Vagina (tissue), 2 donors: ENCODE measurements around the gene FAM120B. TPM values are rescaled to one million over a fixed set of nuclear protein-coding genes. Genes with fewer than 3 reads are reported as not detected.

Experiments
- DNase-seq, 2 donors: peaks; one replicate each; pipeline ENCODE4 v3.0.0-alpha.2; 2017; ENCODE audit errors: extremely low spot score in 2 of 2
- H3K27ac ChIP-seq: fragments of 200-600 bp; sonication (generic); one replicate; pipeline ENCODE4 v1.5.1; 2019
- H3K27me3 ChIP-seq: fragments of 200-600 bp; sonication (generic); one replicate; pipeline ENCODE4 v1.5.1; 2019
- H3K36me3 ChIP-seq, 2 donors: fragments of 200-600 bp; sonication (generic); one replicate each; pipeline ENCODE4 v1.5.1; 2017 to 2019
- H3K4me1 ChIP-seq: fragments of 200-600 bp; sonication (generic); one replicate; pipeline ENCODE4 v1.5.1; 2019
- H3K4me3 ChIP-seq, 2 donors: fragments of 200-600 bp; sonication (generic); 1 replicate in 1 of 2; 2 replicates in 1 of 2; pipeline ENCODE4 v1.5.1; 2016 to 2019
- H3K9me3 ChIP-seq: fragments of 200-600 bp; sonication (generic); one replicate; pipeline ENCODE4 v1.5.1; 2019
- POLR2A ChIP-seq, 2 donors: fragments of 450-650 bp; IDR thresholded peaks; one replicate each; pipeline ENCODE4 v1.6.1; 2017; ENCODE audit warnings: antibody characterized with exemption in 2 of 2, mild to moderate bottlenecking in 2 of 2, moderate library complexity in 2 of 2
- POLR2AphosphoS5 ChIP-seq, 2 donors: sonication (generic); formaldehyde crosslinking; IDR thresholded peaks; one replicate each; pipeline ENCODE4 v1.9.0; 2017; ENCODE audit warnings: antibody characterized with exemption in 2 of 2, mild to moderate bottlenecking in 2 of 2, low read depth in 1 of 2; ENCODE audit not compliant: insufficient read depth in 1 of 2
- intact Hi-C: fragments of 100-400 bp; cut with DNase I; formaldehyde crosslinking; loops from one replicate; pipeline ENCODE4 v1.15.1; 2023
- total RNA-seq: library from RNA; depleted of rRNA; stranded (reverse); fragments of >200 nt; gene quantifications from one replicate; pipeline ENCODE4 v1.2.3, GENCODE V29; 2016
- TF ChIP-seq, protein P1 (sequence below), 3 experiments: fragments of 450-650 bp in 2 of 3; fragments of 200-600 bp in 1 of 3; sonication (generic) in 1 of 3; IDR thresholded peaks; one replicate each; pipeline ENCODE4 v1.5.1; 2017 to 2019; ENCODE audit warnings: antibody characterized with exemption in 3 of 3, mild to moderate bottlenecking in 2 of 3, moderate library complexity in 2 of 3

FAM120B gene
- total RNA-seq, 1 donor from 2014 or later = 34.6 TPM

DNA sequence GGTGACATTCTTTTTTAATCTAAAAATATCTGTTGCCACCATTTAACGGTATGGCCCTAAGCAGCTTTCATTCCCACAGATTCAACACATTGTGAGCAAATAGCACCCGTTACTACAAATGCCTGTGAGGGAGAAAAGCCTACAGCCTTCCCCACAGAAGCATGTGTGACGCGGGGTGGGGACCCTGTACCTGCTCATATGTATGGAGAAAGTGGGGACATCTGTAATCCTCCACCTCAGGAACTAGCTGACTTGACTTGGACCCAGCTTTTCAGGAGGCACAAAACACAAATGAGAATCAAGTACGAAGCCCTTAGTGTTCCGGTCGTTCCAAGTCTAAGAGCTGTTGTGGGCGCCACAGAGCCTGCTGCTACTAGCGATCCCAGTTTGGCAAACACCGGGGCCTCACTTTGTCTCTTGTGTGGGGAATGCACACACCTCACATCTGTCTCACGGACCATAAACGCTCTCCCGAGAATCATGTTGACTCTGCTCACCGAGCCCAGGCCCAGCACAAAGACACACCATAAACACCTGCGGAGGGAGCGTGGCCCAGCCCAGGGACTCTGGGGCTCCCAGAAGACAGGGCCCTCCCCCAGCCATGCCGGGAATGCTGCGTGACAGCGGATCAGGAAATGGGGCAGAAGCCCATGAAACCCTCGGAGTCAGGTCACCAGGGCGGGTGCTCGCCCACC lies 37.3 kb upstream of the FAM120B start:
- Histone ChIP-seq H3K27ac (peak overlapping the region; percentile 36), H3K4me1 (peaks cover 6% of the 10 kb centered on the region), H3K4me3 (no peak overlapping the region), H3K27me3 (no peaks in the 10 kb centered on the region), H3K36me3 (no peaks in the 10 kb centered on the region), H3K9me3 (no peaks in the 10 kb centered on the region)
- TF ChIP-seq, protein P1, sequence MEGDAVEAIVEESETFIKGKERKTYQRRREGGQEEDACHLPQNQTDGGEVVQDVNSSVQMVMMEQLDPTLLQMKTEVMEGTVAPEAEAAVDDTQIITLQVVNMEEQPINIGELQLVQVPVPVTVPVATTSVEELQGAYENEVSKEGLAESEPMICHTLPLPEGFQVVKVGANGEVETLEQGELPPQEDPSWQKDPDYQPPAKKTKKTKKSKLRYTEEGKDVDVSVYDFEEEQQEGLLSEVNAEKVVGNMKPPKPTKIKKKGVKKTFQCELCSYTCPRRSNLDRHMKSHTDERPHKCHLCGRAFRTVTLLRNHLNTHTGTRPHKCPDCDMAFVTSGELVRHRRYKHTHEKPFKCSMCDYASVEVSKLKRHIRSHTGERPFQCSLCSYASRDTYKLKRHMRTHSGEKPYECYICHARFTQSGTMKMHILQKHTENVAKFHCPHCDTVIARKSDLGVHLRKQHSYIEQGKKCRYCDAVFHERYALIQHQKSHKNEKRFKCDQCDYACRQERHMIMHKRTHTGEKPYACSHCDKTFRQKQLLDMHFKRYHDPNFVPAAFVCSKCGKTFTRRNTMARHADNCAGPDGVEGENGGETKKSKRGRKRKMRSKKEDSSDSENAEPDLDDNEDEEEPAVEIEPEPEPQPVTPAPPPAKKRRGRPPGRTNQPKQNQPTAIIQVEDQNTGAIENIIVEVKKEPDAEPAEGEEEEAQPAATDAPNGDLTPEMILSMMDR (IDR thresholded peaks at IDR 0.05) = no peak
- TF ChIP-seq POLR2AphosphoS5 (IDR thresholded peaks at IDR 0.05; ENCODE audit: insufficient read depth in 1 of 2, low read depth in 1 of 2) = no peak
- TF ChIP-seq POLR2A (IDR thresholded peaks at IDR 0.05) = no peak
- DNase-seq = no peak
- intact Hi-C loops = no loop called here

DNA sequence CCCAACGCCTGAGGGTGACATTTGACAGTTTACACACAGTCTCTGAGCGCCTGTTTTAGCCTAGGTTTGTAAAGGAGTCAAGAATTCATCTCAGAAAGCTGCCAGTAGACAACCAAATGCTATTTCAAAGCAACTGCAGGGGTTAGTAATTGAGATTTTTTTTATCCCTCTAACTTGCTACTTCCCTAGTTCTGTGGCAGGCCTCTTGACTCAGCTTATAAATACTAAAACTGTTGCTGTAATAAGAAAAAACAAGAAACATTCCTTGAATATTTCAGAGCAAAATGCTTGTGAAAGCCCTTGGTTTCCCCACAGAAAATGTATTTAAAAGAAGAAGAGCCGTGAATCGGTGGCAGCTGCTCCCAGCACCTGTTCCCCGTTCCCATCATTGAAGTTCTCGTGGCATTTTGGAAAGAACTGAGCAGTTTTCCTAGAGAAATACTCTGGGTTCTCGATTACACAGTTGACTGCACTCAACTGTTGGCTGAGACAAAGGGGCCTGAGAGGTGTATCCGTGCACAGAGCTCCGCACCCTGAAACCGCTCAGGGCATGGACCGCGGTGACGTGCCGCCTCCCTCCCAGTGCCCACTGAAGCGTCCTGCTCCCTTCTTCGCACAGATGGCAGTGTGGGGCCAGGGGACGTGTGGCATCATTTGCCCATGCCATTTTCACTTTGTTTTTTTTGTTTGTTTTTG lies 36.6 kb upstream of the FAM120B start:
- Histone ChIP-seq H3K27me3 (no peaks in the 10 kb centered on the region), H3K4me3 (no peak overlapping the region), H3K36me3 (no peaks in the 10 kb centered on the region), H3K9me3 (no peaks in the 10 kb centered on the region), H3K4me1 (peaks cover 10% of the 10 kb centered on the region), H3K27ac (peak overlapping the region; percentile 36)
- intact Hi-C loops = no loop called here
- TF ChIP-seq, protein P1 (IDR thresholded peaks at IDR 0.05) = no peak
- TF ChIP-seq POLR2A (IDR thresholded peaks at IDR 0.05) (no peak), POLR2AphosphoS5 (IDR thresholded peaks at IDR 0.05; ENCODE audit: insufficient read depth in 1 of 2, low read depth in 1 of 2) (no peak)
- no peak for DNase-seq

DNA sequence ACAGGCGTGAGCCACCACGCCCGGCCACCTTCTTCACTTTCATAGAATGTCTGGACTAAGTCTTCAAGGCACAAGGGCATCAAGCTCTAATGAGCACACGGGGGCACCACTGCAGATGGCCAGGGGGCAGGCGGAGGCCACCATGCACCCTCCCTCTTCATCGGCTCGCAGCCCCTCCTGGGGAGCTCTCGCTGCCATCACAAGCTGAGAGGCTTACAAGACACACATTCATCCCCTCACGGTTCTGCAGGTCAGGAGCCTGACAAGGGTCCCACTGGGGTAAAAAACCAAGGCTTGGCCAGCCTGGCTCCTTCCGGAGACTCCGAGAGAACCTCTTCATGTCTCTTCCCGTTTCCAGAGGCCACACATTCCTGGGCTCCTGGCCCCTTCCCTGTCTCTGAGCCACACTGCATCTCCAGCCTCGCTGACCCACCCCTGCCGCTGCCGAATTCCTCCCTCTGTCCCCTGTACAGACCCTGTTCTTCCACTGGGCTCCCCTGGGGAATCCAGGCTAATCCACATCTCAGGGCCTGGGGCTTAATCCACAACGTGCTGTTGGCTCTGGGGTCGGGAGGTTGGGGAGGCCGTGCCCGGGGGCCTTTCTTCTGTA lies 35.5 kb upstream of the FAM120B start:
- no peak for DNase-seq
- Histone ChIP-seq H3K27ac (no peak overlapping the region), H3K27me3 (no peaks in the 10 kb centered on the region), H3K4me3 (no peak overlapping the region), H3K9me3 (no peaks in the 10 kb centered on the region), H3K36me3 (no peaks in the 10 kb centered on the region), H3K4me1 (peaks cover 21% of the 10 kb centered on the region)
- intact Hi-C loops = no loop called here
- no peak for TF ChIP-seq POLR2A (IDR thresholded peaks at IDR 0.05)
- TF ChIP-seq, protein P1 (IDR thresholded peaks at IDR 0.05) = no peak
- TF ChIP-seq POLR2AphosphoS5 (IDR thresholded peaks at IDR 0.05; ENCODE audit: insufficient read depth in 1 of 2, low read depth in 1 of 2) = no peak

DNA sequence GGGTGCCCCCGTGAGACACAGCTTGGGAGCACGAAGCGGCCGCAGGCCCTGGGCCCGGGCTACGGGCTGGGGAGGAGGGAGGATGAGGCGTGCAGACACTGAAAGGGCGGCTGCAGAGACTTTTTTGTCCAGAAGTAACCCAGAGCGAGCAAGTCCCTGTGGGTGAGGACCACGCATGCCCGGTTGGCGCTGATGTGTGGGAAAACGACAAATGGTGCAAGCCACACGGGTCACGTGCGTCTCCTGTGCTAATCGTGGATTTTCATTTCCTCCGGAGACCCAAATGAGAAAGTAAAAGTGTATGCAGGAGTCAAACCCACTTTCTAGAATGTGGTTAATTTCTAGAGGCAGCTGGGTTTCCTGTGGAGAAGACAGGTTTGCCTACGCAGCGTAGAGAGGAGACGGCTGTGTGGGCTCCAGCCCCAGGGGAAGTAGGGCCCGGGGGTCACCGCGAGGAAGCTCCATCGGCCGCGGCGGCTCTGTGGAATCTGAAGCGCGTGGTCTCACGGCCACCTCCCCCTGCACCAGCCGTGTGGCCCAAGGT lies 34.7 kb upstream of the FAM120B start:
- Histone ChIP-seq H3K4me1 (peaks cover 25% of the 10 kb centered on the region), H3K36me3 (no peaks in the 10 kb centered on the region), H3K27ac (no peak overlapping the region), H3K4me3 (peak overlapping the region in 1 of 2 donors; percentile 6), H3K27me3 (no peaks in the 10 kb centered on the region), H3K9me3 (no peaks in the 10 kb centered on the region)
- intact Hi-C loops = no loop called here
- TF ChIP-seq, protein P1 (IDR thresholded peaks at IDR 0.05) = no peak
- TF ChIP-seq POLR2A (IDR thresholded peaks at IDR 0.05) = no peak
- TF ChIP-seq POLR2AphosphoS5 (IDR thresholded peaks at IDR 0.05; ENCODE audit: insufficient read depth in 1 of 2, low read depth in 1 of 2) = no peak
- DNase-seq = no peak
